K562 (cell line): Measurements from ENCODE around the gene ATP6V0C. TPM values are rescaled to one million over a fixed set of nuclear protein-coding genes. Genes with fewer than 3 reads are reported as not detected.

ENCODE experiments used
- ARNT ChIP-seq, 2 experiments: fragments of 450-650 bp; IDR thresholded peaks; 2 replicates each; pipeline ENCODE4 v1.6.1; 2016; ENCODE audit warnings: mild to moderate bottlenecking in 1 of 2
- ATF1 ChIP-seq, 2 experiments: fragments of 450-650 bp in 1 of 2; IDR thresholded peaks; 2 replicates each; pipeline ENCODE4 v1.6.1; 2016; ENCODE audit warnings: missing compliant biosample characterization in 1 of 2, missing genetic modification characterization in 1 of 2
- DLX4 ChIP-seq: fragments of 250-450 bp; sonication (Bioruptor Pico); IDR thresholded peaks from 2 replicates; pipeline ENCODE4 v1.6.1; 2021; ENCODE audit warnings: mild to moderate bottlenecking
- GABPB2 ChIP-seq: fragments of 250-450 bp; sonication (Bioruptor Pico); conservative IDR thresholded peaks from 2 replicates; pipeline ENCODE4 v1.5.1; 2021; ENCODE audit warnings: mild to moderate bottlenecking
- HSF4 ChIP-seq: fragments of 250-450 bp; sonication (Bioruptor Pico); IDR thresholded peaks from 2 replicates; pipeline ENCODE4 v2.1.2; 2022; ENCODE audit warnings: mild to moderate bottlenecking, moderate library complexity, borderline replicate concordance
- KDM5B ChIP-seq: fragments of 200-600 bp; sonication (generic); IDR thresholded peaks from 2 replicates; pipeline ENCODE4 v1.6.1; 2012; ENCODE audit warnings: low read depth, mild to moderate bottlenecking, moderate library complexity, low read length, control low read depth, inconsistent platforms; ENCODE audit not compliant: insufficient replicate concordance
- RBM14 ChIP-seq: fragments of 200-400 bp; formaldehyde crosslinking; IDR thresholded peaks from 2 replicates; pipeline ENCODE4 v1.6.1; 2018; ENCODE audit warnings: low read depth, mild to moderate bottlenecking, low read length, moderate library complexity, borderline replicate concordance; ENCODE audit not compliant: insufficient read depth
- RNF2 ChIP-seq: sonication (generic); IDR thresholded peaks from 2 replicates; pipeline ENCODE4 v1.6.1; 2016
- SAP30 ChIP-seq: fragments of 200-600 bp; sonication (generic); IDR thresholded peaks from 2 replicates; pipeline ENCODE4 v1.6.1; 2012; ENCODE audit warnings: borderline replicate concordance, low read depth, mild to moderate bottlenecking, moderate library complexity, low read length, control low read depth, inconsistent platforms; ENCODE audit not compliant: insufficient read depth, poor library complexity, severe bottlenecking
- ZC3H4 ChIP-seq: sonication (generic); formaldehyde crosslinking; IDR thresholded peaks from 2 replicates; pipeline ENCODE4 v1.9.0; 2021; ENCODE audit warnings: missing genetic modification reagents, borderline replicate concordance
- ZNF695 ChIP-seq: fragments of 450-650 bp; formaldehyde crosslinking; IDR thresholded peaks from 2 replicates; pipeline ENCODE4 v1.4.0; 2020; ENCODE audit warnings: mild to moderate bottlenecking, moderate library complexity
- polyA plus RNA-seq, 8 experiments: library from polyadenylated mRNA; depleted of rRNA in 4 of 8; stranded (reverse) in 5 of 8; unstranded in 3 of 8; fragments of >200 nt; fragmentation: Nextera tagmentation in 2 of 8; fragmentation: Illumina TruSeq in 1 of 8; extraction: Ambion mirVana in 2 of 8; extraction: Trizol in 1 of 8; gene quantifications; 2 replicates each; pipeline versions ENCODE4 v1.2.1 to v1.2.3, GENCODE V29; 2011 to 2014; ENCODE audit warnings: inconsistent platforms in 1 of 8, missing spikeins in 1 of 8
- total RNA-seq, 7 experiments: library from RNA; depleted of rRNA in 6 of 7; stranded (reverse); fragments of >200 nt in 6 of 7; fragmentation: Illumina TruSeq in 2 of 7; extraction: Trizol in 2 of 7; gene quantifications; 2 replicates each; pipeline versions ENCODE4 v1.2.1 to v1.2.3, GENCODE V29; 2011 to 2021; ENCODE audit warnings: low replicate concordance in 1 of 7
- TF ChIP-seq, protein P1 (sequence below): fragments of 250-450 bp; sonication (Bioruptor Pico); IDR thresholded peaks from 2 replicates; pipeline ENCODE4 v1.5.0; 2020; ENCODE audit warnings: mild to moderate bottlenecking, borderline replicate concordance
- TF ChIP-seq, protein P2 (sequence below): fragments of 250-450 bp; sonication (Bioruptor Pico); IDR thresholded peaks from 2 replicates; pipeline ENCODE4 v1.8.0; 2022; ENCODE audit warnings: inconsistent platforms

ATP6V0C gene
- total and polyA plus RNA-seq, 9 of the 15 experiments (the other 6 are each of a cell fraction or from before 2014, with no cell fraction given), result 2.9 to 228 (median 22.7) TPM

GRCh38 chr16:2532494-2533141, 18.9 kb downstream of the ATP6V0C start (continued):
- TF ChIP-seq HSF4 (no peak), DLX4 (CRISPR knock-in tag) (no peak), ZNF695 (CRISPR knock-in tag) (no peak), ATF1 (CRISPR knock-in tag; IDR thresholded peaks at IDR 0.05) (no peak), ATF1 (tag; IDR thresholded peaks at IDR 0.05) (peak; percentile 11; the same call in 1 of the 2 replicates), SAP30 (no peak), GABPB2 (no peak), RBM14 (no peak), RNF2 (no peak), ARNT (IDR thresholded peaks at IDR 0.05) (no peak), KDM5B (no peak), ZC3H4 (CRISPR knock-in tag) (peak; percentile 49; the same call in 1 of the 2 replicates)
- TF ChIP-seq, protein P1, sequence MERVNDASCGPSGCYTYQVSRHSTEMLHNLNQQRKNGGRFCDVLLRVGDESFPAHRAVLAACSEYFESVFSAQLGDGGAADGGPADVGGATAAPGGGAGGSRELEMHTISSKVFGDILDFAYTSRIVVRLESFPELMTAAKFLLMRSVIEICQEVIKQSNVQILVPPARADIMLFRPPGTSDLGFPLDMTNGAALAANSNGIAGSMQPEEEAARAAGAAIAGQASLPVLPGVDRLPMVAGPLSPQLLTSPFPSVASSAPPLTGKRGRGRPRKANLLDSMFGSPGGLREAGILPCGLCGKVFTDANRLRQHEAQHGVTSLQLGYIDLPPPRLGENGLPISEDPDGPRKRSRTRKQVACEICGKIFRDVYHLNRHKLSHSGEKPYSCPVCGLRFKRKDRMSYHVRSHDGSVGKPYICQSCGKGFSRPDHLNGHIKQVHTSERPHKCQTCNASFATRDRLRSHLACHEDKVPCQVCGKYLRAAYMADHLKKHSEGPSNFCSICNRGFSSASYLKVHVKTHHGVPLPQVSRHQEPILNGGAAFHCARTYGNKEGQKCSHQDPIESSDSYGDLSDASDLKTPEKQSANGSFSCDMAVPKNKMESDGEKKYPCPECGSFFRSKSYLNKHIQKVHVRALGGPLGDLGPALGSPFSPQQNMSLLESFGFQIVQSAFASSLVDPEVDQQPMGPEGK (CRISPR knock-in tag), result no peak
- TF ChIP-seq, protein P2, sequence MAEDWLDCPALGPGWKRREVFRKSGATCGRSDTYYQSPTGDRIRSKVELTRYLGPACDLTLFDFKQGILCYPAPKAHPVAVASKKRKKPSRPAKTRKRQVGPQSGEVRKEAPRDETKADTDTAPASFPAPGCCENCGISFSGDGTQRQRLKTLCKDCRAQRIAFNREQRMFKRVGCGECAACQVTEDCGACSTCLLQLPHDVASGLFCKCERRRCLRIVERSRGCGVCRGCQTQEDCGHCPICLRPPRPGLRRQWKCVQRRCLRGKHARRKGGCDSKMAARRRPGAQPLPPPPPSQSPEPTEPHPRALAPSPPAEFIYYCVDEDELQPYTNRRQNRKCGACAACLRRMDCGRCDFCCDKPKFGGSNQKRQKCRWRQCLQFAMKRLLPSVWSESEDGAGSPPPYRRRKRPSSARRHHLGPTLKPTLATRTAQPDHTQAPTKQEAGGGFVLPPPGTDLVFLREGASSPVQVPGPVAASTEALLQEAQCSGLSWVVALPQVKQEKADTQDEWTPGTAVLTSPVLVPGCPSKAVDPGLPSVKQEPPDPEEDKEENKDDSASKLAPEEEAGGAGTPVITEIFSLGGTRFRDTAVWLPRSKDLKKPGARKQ (CRISPR knock-in tag), result no peak
